Measurements from ENCODE around the gene PRKD1. TPM values are rescaled to one million over a fixed set of nuclear protein-coding genes. Genes with fewer than 3 reads are reported as not detected.

The PRKD1 gene
- total RNA-seq, 2 experiments from 2014 or later: not detected

DNA sequence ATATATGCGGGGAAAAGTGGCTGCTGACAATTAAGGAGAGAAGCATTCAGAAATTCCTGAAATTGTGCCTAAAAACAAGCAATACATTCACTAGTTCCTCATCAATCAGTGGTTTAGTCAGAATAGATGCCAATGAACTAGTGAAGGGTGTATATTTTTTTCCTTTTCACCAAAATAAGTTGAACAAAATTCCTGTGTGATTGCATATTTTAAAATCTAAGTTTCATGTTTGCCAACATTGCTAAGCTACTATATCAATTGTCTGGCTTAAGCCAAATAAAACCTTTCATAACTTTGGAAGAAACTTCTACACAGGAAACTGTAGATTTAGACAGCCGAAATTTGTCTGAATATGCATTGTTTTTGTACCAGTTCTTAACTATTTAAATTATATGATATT is 8.7 kb downstream of the PRKD1 start:
- ChIA-PET CTCF (no interaction called here), POLR2A (no interaction called here)
- H3K36me3 Mint-ChIP-seq (ENCODE audit: low read depth): no peaks in the 10 kb centered on the region
- no peaks in the 10 kb centered on the region for H3K4me1 ChIP-seq (ENCODE audit: insufficient read depth, low read length)
- H3K27ac Mint-ChIP-seq: no peak overlapping the region
- H3K9me3 Mint-ChIP-seq: no peaks in the 10 kb centered on the region
- no peak overlapping the region for H3K27ac ChIP-seq (ENCODE audit: low read depth in 1 of 2, low read length in 2 of 2)
- peaks cover 4% of the 10 kb centered on the region for H3K27me3 Mint-ChIP-seq
- no peaks in the 10 kb centered on the region for H3K4me1 Mint-ChIP-seq (ENCODE audit: low read depth)
- no peak for TF ChIP-seq CTCF (IDR thresholded peaks at IDR 0.05)
- H3K36me3 ChIP-seq (ENCODE audit: insufficient read depth, low read length): no peaks in the 10 kb centered on the region
- no peak overlapping the region for H3K4me3 ChIP-seq (ENCODE audit: low read length)
- H3K9me3 ChIP-seq (ENCODE audit: control insufficient read depth in 1 of 2, insufficient read depth in 1 of 2, low read length in 2 of 2): peaks cover 0 to 3% of the 10 kb centered on the region in 2 experiments
- no peak for DNase-seq
- H3K4me3 Mint-ChIP-seq: no peak overlapping the region
- intact Hi-C loops (cut with DNase I, micrococcal nuclease): no loop called here
- no peaks in the 10 kb centered on the region for H3K27me3 ChIP-seq (ENCODE audit: control insufficient read depth in 1 of 2, insufficient read depth in 2 of 2, low read length in 2 of 2)
- no peak for ATAC-seq (ENCODE audit: poor library complexity)

DNA sequence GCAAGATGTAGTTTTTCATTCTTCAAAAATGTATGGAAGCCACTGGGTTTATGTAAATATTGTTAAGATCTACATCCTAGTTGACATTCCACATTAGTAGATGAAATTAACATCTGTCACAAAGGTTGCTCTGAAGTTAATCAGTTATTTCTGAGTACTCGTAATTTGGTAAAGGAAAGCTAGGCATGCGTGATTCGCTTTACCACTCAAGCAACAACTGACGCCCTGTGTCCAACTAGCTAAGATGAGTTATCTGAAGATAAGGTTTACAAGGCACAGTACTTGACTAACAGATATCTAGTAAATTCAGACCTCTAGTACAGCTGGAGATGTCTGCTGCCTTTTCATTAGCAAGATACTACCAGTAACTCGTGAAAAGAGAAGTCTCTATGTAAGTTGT is 14.1 kb downstream of the PRKD1 start:
- POLR2A ChIA-PET: no interaction called here
- ATAC-seq (ENCODE audit: poor library complexity): no peak
- TF ChIP-seq CTCF (IDR thresholded peaks at IDR 0.05): no peak
- Histone ChIP-seq H3K4me3 (ENCODE audit: low read length) (no peak overlapping the region), H3K36me3 (ENCODE audit: insufficient read depth, low read length) (no peaks in the 10 kb centered on the region), H3K27ac (ENCODE audit: low read depth in 1 of 2, low read length in 2 of 2) (no peak overlapping the region), H3K9me3 (ENCODE audit: control insufficient read depth in 1 of 2, insufficient read depth in 1 of 2, low read length in 2 of 2) (peaks cover 0 to 11% of the 10 kb centered on the region in 2 experiments), H3K4me1 (ENCODE audit: insufficient read depth, low read length) (no peaks in the 10 kb centered on the region), H3K27me3 (ENCODE audit: control insufficient read depth in 1 of 2, insufficient read depth in 2 of 2, low read length in 2 of 2) (no peaks in the 10 kb centered on the region)
- CTCF ChIA-PET: no interaction called here
- H3K9me3 Mint-ChIP-seq: no peaks in the 10 kb centered on the region
- H3K4me3 Mint-ChIP-seq: no peak overlapping the region
- DNase-seq: no peak
- no peaks in the 10 kb centered on the region for H3K4me1 Mint-ChIP-seq (ENCODE audit: low read depth)
- H3K27ac Mint-ChIP-seq: no peak overlapping the region
- H3K36me3 Mint-ChIP-seq (ENCODE audit: low read depth): no peaks in the 10 kb centered on the region
- no peaks in the 10 kb centered on the region for H3K27me3 Mint-ChIP-seq
- intact Hi-C loops (cut with DNase I, micrococcal nuclease): no loop called here

DNA sequence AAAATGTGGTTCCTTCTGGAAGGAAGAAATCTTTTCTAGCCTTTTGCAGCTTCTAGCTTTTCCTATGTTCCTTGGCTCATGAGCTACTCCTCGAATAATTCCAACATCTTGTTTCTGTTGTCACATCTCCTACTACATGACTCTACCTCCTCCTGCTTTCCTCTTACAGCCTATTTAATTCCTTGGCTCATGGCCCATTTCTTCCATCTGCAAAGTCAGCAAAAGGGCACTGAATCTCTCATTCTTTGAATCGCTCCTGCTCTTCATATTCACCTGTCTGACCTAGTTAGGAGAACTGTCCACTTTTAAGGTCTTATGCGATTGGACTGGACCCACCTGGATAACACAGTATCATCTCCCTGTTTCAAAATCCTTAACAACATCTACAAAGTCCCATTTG is 15.8 kb downstream of the PRKD1 start:
- ChIA-PET POLR2A (no interaction called here), CTCF (no interaction called here)
- Mint-ChIP-seq H3K27ac (no peak overlapping the region), H3K36me3 (ENCODE audit: low read depth) (no peaks in the 10 kb centered on the region), H3K4me3 (no peak overlapping the region), H3K9me3 (peaks cover 2% of the 10 kb centered on the region), H3K27me3 (no peaks in the 10 kb centered on the region), H3K4me1 (ENCODE audit: low read depth) (no peaks in the 10 kb centered on the region)
- no peaks in the 10 kb centered on the region for H3K27me3 ChIP-seq (ENCODE audit: control insufficient read depth in 1 of 2, insufficient read depth in 2 of 2, low read length in 2 of 2)
- no peak overlapping the region for H3K4me3 ChIP-seq (ENCODE audit: low read length)
- intact Hi-C loops (cut with DNase I, micrococcal nuclease): no loop called here
- peaks cover 0 to 14% of the 10 kb centered on the region in 2 experiments for H3K9me3 ChIP-seq (ENCODE audit: control insufficient read depth in 1 of 2, insufficient read depth in 1 of 2, low read length in 2 of 2)
- ATAC-seq (ENCODE audit: poor library complexity): no peak
- TF ChIP-seq CTCF (IDR thresholded peaks at IDR 0.05): no peak
- no peaks in the 10 kb centered on the region for H3K4me1 ChIP-seq (ENCODE audit: insufficient read depth, low read length)
- DNase-seq: no peak
- no peaks in the 10 kb centered on the region for H3K36me3 ChIP-seq (ENCODE audit: insufficient read depth, low read length)
- H3K27ac ChIP-seq (ENCODE audit: low read depth in 1 of 2, low read length in 2 of 2): no peak overlapping the region
